ENCODE measurements around the gene HIVEP2. TPM values are rescaled to one million over a fixed set of nuclear protein-coding genes. Genes with fewer than 3 reads are reported as not detected.

HIVEP2 gene
- total and polyA plus RNA-seq, 2 of the 4 experiments (the other 2 are of a cell fraction) = 4.3 to 11.3 TPM

DNA sequence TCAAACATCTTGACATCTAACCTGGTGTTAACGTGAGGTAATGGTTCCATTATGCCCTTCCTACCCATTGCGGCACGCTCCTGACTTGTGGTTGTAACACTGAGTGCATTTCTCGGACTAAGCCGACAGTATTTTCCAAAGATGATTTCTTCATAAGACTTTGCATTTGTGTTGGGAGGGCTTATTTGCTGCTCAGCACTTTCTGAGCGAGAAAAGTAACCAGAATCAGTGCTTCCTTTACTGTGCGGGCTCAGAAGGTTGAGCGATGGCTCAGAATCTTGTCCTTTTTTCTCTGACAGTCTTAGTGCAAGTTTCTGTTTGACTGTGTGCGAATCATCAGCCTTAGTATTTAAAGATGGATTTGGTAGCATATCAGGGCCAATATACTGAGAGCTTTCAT, 171.7 kb downstream of the HIVEP2 start:
- ChIA-PET POLR2A (ENCODE audit: unreplicated experiment) (no interaction called here), CTCF (no interaction called here)
- dilution Hi-C loops (cut with HindIII; ENCODE audit: low sequenced_read_pairs, unreplicated experiment) (no loop called here), intact Hi-C loops (cut with micrococcal nuclease) (no loop called here), in situ Hi-C loops (cut with MboI; ENCODE audit: low sequenced_read_pairs) (no loop called here)
- peaks cover 11% of the 10 kb centered on the region; the same call in 1 of the 2 replicates for H3K9me1 ChIP-seq (ENCODE audit: insufficient read depth, low read length)
- H3K9ac ChIP-seq (ENCODE audit: low read depth, low read length) = no peak overlapping the region
- no peak overlapping the region for H2BK15ac ChIP-seq (ENCODE audit: low read depth, low read length)
- no peak for ATAC-seq (ENCODE audit: low read depth)
- H3K4ac ChIP-seq (ENCODE audit: low read depth, low read length) = no peak overlapping the region
- H3K23ac ChIP-seq (ENCODE audit: low read depth, low read length) = no peak overlapping the region
- H3K4me3 ChIP-seq (ENCODE audit: insufficient read depth, low read depth, low read length) = no peak overlapping the region
- no peak overlapping the region for H2BK120ac ChIP-seq (ENCODE audit: low read depth, low read length)
- H3K27ac ChIP-seq (ENCODE audit: insufficient read depth, low read length) = no peak overlapping the region
- H3K79me1 ChIP-seq (ENCODE audit: low read depth in 1 of 2, low read length in 2 of 2) = peaks cover 3 to 27% of the 10 kb centered on the region in 2 experiments
- H4K8ac ChIP-seq (ENCODE audit: low read depth in 2 of 2, low read length in 2 of 2) = no peak overlapping the region
- peaks cover 30% of the 10 kb centered on the region for H3K36me3 ChIP-seq (ENCODE audit: control insufficient read depth, insufficient read depth, low read length)
- H2AFZ ChIP-seq (replicated peaks; ENCODE audit: low read length, poor library complexity) = no peak overlapping the region
- no peaks in the 10 kb centered on the region for H3K27me3 ChIP-seq (ENCODE audit: control insufficient read depth, insufficient read depth, low read length)
- no peak overlapping the region for H3K14ac ChIP-seq (replicated peaks; ENCODE audit: low read depth, low read length)
- no TSS peak for BruUV-seq (replicated peaks)
- H2AK9ac ChIP-seq (replicated peaks; ENCODE audit: low read depth, low read length, poor library complexity) = no peak overlapping the region
- no peak overlapping the region for H4K91ac ChIP-seq (ENCODE audit: insufficient read depth, low read depth, low read length)
- DNase-seq = no peak
- no peak overlapping the region for H3K56ac ChIP-seq (ENCODE audit: extremely low read depth, insufficient read depth, low read length)
- TF ChIP-seq NFE2L2 (IDR thresholded peaks at IDR 0.05; ENCODE audit: low read depth, low read length) (no peak), MXI1 (IDR thresholded peaks at IDR 0.05; ENCODE audit: borderline replicate concordance, low read depth, low read length) (no peak), RAD21 (IDR thresholded peaks at IDR 0.05; ENCODE audit: low read length) (no peak), CHD1 (IDR thresholded peaks at IDR 0.05; ENCODE audit: low read depth, low read length) (no peak), POLR2A (IDR thresholded peaks at IDR 0.05; ENCODE audit: low read depth, low read length) (no peak), RCOR1 (IDR thresholded peaks at IDR 0.05; ENCODE audit: insufficient replicate concordance, low read length) (no peak), MAZ (IDR thresholded peaks at IDR 0.05; ENCODE audit: borderline replicate concordance, low read depth, low read length) (no peak), MAFK (IDR thresholded peaks at IDR 0.05; ENCODE audit: low read depth, low read length) (no peak), BHLHE40 (IDR thresholded peaks at IDR 0.05; ENCODE audit: low read depth, low read length) (no peak), CEBPB (IDR thresholded peaks at IDR 0.05; ENCODE audit: low read depth, low read length) (no peak), RFX5 (IDR thresholded peaks at IDR 0.05; ENCODE audit: low read depth, low read length) (no peak), FOS (IDR thresholded peaks at IDR 0.05; ENCODE audit: low read depth, low read length) (no peak), SMC3 (IDR thresholded peaks at IDR 0.05; ENCODE audit: low read depth, low read length) (no peak)
- TF ChIP-seq, protein P1, sequence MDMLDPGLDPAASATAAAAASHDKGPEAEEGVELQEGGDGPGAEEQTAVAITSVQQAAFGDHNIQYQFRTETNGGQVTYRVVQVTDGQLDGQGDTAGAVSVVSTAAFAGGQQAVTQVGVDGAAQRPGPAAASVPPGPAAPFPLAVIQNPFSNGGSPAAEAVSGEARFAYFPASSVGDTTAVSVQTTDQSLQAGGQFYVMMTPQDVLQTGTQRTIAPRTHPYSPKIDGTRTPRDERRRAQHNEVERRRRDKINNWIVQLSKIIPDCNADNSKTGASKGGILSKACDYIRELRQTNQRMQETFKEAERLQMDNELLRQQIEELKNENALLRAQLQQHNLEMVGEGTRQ (IDR thresholded peaks at IDR 0.05; ENCODE audit: low read depth, low read length) = no peak
- TF ChIP-seq, protein P2, sequence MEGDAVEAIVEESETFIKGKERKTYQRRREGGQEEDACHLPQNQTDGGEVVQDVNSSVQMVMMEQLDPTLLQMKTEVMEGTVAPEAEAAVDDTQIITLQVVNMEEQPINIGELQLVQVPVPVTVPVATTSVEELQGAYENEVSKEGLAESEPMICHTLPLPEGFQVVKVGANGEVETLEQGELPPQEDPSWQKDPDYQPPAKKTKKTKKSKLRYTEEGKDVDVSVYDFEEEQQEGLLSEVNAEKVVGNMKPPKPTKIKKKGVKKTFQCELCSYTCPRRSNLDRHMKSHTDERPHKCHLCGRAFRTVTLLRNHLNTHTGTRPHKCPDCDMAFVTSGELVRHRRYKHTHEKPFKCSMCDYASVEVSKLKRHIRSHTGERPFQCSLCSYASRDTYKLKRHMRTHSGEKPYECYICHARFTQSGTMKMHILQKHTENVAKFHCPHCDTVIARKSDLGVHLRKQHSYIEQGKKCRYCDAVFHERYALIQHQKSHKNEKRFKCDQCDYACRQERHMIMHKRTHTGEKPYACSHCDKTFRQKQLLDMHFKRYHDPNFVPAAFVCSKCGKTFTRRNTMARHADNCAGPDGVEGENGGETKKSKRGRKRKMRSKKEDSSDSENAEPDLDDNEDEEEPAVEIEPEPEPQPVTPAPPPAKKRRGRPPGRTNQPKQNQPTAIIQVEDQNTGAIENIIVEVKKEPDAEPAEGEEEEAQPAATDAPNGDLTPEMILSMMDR (conservative IDR thresholded peaks at IDR 0.05; ENCODE audit: low read depth, low read length) = no peak
- TF ChIP-seq, protein P3, sequence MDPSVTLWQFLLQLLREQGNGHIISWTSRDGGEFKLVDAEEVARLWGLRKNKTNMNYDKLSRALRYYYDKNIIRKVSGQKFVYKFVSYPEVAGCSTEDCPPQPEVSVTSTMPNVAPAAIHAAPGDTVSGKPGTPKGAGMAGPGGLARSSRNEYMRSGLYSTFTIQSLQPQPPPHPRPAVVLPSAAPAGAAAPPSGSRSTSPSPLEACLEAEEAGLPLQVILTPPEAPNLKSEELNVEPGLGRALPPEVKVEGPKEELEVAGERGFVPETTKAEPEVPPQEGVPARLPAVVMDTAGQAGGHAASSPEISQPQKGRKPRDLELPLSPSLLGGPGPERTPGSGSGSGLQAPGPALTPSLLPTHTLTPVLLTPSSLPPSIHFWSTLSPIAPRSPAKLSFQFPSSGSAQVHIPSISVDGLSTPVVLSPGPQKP (IDR thresholded peaks at IDR 0.05; ENCODE audit: borderline replicate concordance, low read depth, low read length) = no peak
- H4K5ac ChIP-seq (ENCODE audit: low read depth, low read length) = no peak overlapping the region
- no peaks in the 10 kb centered on the region for H3K9me3 ChIP-seq (ENCODE audit: control insufficient read depth, insufficient read depth, low read length)
- H4K20me1 ChIP-seq (ENCODE audit: insufficient read depth, low read length) = 0 out of 2 replicates have a peak, but pooled peaks cover 3% of the 10 kb centered on the region
- no peak overlapping the region for H2BK20ac ChIP-seq (ENCODE audit: low read depth, low read length)
- H3K4me2 ChIP-seq (ENCODE audit: low read depth, low read length) = no peak overlapping the region
- 98% methylated on average over 5 of the region's 9 CpGs; no CpG with 5 or more reads in 1 of the 2 experiments for WGBS, 2 experiments (ENCODE audit: extremely low coverage in 2 of 2, insufficient read length in 1 of 2)
- H3K18ac ChIP-seq (ENCODE audit: low read depth, low read length) = no peak overlapping the region
- H3K4me1 ChIP-seq (ENCODE audit: control insufficient read depth, insufficient read depth, low read length) = no peaks in the 10 kb centered on the region; the same call in 1 of the 2 replicates
- H2BK5ac ChIP-seq (ENCODE audit: low read depth, low read length, poor library complexity, severe bottlenecking) = no peak overlapping the region
- no peak overlapping the region for H2AK5ac ChIP-seq (ENCODE audit: low read depth, low read length)
